Liver (tissue), 9 donors: ENCODE data around the gene SPRR4. TPM values are rescaled to one million over a fixed set of nuclear protein-coding genes. Genes with fewer than 3 reads are reported as not detected.

Experiments
- DNase-seq: peaks from one replicate; pipeline ENCODE4 v3.0.0-alpha.2; 2017; ENCODE audit warnings: low spot score
- H3K27ac ChIP-seq, 2 donors: one replicate each; pipeline ENCODE4 v1.7.0; 2013; ENCODE audit warnings: inconsistent platforms in 2 of 2, low read length in 2 of 2, control low read depth in 1 of 2, low read depth in 1 of 2, mild to moderate bottlenecking in 1 of 2
- H3K27me3 ChIP-seq, 4 donors: one replicate each; pipeline versions ENCODE4 v1.6.1 to v1.7.0; 2013; ENCODE audit warnings: low read length in 3 of 4, inconsistent platforms in 1 of 4, mild to moderate bottlenecking in 1 of 4, moderate library complexity in 1 of 4; ENCODE audit not compliant: control insufficient read depth in 4 of 4, insufficient read depth in 4 of 4
- H3K36me3 ChIP-seq, 4 donors: one replicate each; pipeline versions ENCODE4 v1.6.1 to v1.7.0; 2013; ENCODE audit warnings: low read length in 3 of 4, mild to moderate bottlenecking in 3 of 4, low read depth in 1 of 4, moderate library complexity in 1 of 4; ENCODE audit not compliant: control insufficient read depth in 4 of 4, insufficient read depth in 3 of 4
- H3K4me1 ChIP-seq, 4 donors: one replicate each; pipeline versions ENCODE4 v1.6.1 to v1.7.0; 2013; ENCODE audit warnings: low read length in 3 of 4, mild to moderate bottlenecking in 3 of 4, moderate library complexity in 1 of 4; ENCODE audit not compliant: control insufficient read depth in 4 of 4, insufficient read depth in 4 of 4
- H3K4me3 ChIP-seq, 3 donors: one replicate each; pipeline versions ENCODE4 v1.6.1 to v1.7.0; 2013; ENCODE audit warnings: low read length in 3 of 3, control low read depth in 1 of 3, low read depth in 1 of 3, mild to moderate bottlenecking in 1 of 3
- H3K9ac ChIP-seq, 2 donors: one replicate each; pipeline ENCODE4 v1.7.0; 2013; ENCODE audit warnings: low read length in 2 of 2, mild to moderate bottlenecking in 2 of 2, moderate library complexity in 2 of 2, control low read depth in 1 of 2, low read depth in 1 of 2
- H3K9me3 ChIP-seq, 4 donors: one replicate each; pipeline versions ENCODE4 v1.6.1 to v1.7.0; 2013; ENCODE audit warnings: low read length in 3 of 4; ENCODE audit not compliant: control insufficient read depth in 4 of 4
- ATF3 ChIP-seq: IDR thresholded peaks from 2 replicates; pipeline ENCODE4 v1.6.1; 2016; ENCODE audit warnings: antibody characterized with exemption
- CTCF ChIP-seq: fragments of 150-350 bp; IDR thresholded peaks from 2 replicates; pipeline ENCODE4 v1.5.1; 2017; ENCODE audit warnings: improper control_type of control experiment, low read depth, low read length; ENCODE audit not compliant: missing input control
- EGR1 ChIP-seq, 2 donors: IDR thresholded peaks; 2 replicates each; pipeline ENCODE4 v1.6.1; 2016 to 2018; ENCODE audit warnings: antibody characterized with exemption in 2 of 2, low read depth in 2 of 2
- FOXA1 ChIP-seq: IDR thresholded peaks from 2 replicates; pipeline ENCODE4 v1.6.1; 2016; ENCODE audit warnings: antibody characterized with exemption
- FOXA2 ChIP-seq: IDR thresholded peaks from 2 replicates; pipeline ENCODE4 v1.6.1; 2016; ENCODE audit warnings: antibody characterized with exemption
- GABPA ChIP-seq, 2 donors: IDR thresholded peaks in 1 of 2; conservative IDR thresholded peaks in 1 of 2; 2 replicates each; pipeline ENCODE4 v1.6.1; 2016; ENCODE audit warnings: antibody characterized with exemption in 2 of 2, mild to moderate bottlenecking in 1 of 2, moderate library complexity in 1 of 2
- HNF4A ChIP-seq, 2 donors: conservative IDR thresholded peaks; 2 replicates each; pipeline ENCODE4 v1.6.1; 2016; ENCODE audit warnings: antibody characterized with exemption in 2 of 2, mild to moderate bottlenecking in 2 of 2
- HNF4G ChIP-seq: IDR thresholded peaks from 2 replicates; pipeline ENCODE4 v1.6.1; 2016; ENCODE audit warnings: antibody characterized with exemption
- JUND ChIP-seq, 2 donors: IDR thresholded peaks; 2 replicates each; pipeline ENCODE4 v1.6.1; 2016; ENCODE audit warnings: antibody characterized with exemption in 2 of 2
- MAX ChIP-seq: IDR thresholded peaks from 2 replicates; pipeline ENCODE4 v1.6.1; 2016; ENCODE audit warnings: antibody characterized with exemption
- NR2F2 ChIP-seq: IDR thresholded peaks from 2 replicates; pipeline ENCODE4 v1.6.1; 2016; ENCODE audit warnings: antibody characterized with exemption
- RAD21 ChIP-seq, 2 donors: IDR thresholded peaks; 2 replicates each; pipeline ENCODE4 v1.6.1; 2016; ENCODE audit warnings: antibody characterized with exemption in 2 of 2, mild to moderate bottlenecking in 2 of 2
- REST ChIP-seq: IDR thresholded peaks from 2 replicates; pipeline ENCODE4 v1.6.1; 2016; ENCODE audit warnings: antibody characterized with exemption, mild to moderate bottlenecking
- RXRA ChIP-seq, 2 donors: IDR thresholded peaks; 2 replicates each; pipeline ENCODE4 v1.6.1; 2017 to 2018; ENCODE audit warnings: antibody characterized with exemption in 2 of 2, mild to moderate bottlenecking in 1 of 2
- SP1 ChIP-seq: IDR thresholded peaks from 2 replicates; pipeline ENCODE4 v1.6.1; 2018; ENCODE audit warnings: antibody characterized with exemption, mild to moderate bottlenecking
- TAF1 ChIP-seq: conservative IDR thresholded peaks from 2 replicates; pipeline ENCODE4 v1.6.1; 2016; ENCODE audit warnings: antibody characterized with exemption, mild to moderate bottlenecking
- YY1 ChIP-seq: IDR thresholded peaks from 2 replicates; pipeline ENCODE4 v1.6.1; 2016; ENCODE audit warnings: antibody characterized with exemption, mild to moderate bottlenecking
- ZBTB33 ChIP-seq: IDR thresholded peaks from 2 replicates; pipeline ENCODE4 v1.6.1; 2016; ENCODE audit warnings: antibody characterized with exemption
- WGBS: extraction: QIAGEN DNeasy Blood & Tissue Kit; methylation state at CpG from one replicate; pipeline ENCODE4 v1.1.7; 2013; 5-methylcytosine and 5-hydroxymethylcytosine counted together
- polyA plus RNA-seq, 2 donors: library from polyadenylated mRNA; stranded (reverse) in 1 of 2; unstranded in 1 of 2; fragments of 200-250 nt in 1 of 2; fragments of >200 nt in 1 of 2; fragmentation: Nextera tagmentation in 1 of 2; extraction: Ambion mirVana in 1 of 2; gene quantifications; one replicate each; pipeline versions ENCODE4 v1.2.1 to v1.2.3, GENCODE V29; 2013 to 2015
- total RNA-seq, 2 donors: library from RNA; depleted of rRNA; stranded (reverse); fragments of >200 nt; gene quantifications; one replicate each; pipeline ENCODE4 v1.2.3, GENCODE V29; 2014
- donor health status: healthy.
- donor health status: healthy.
- donor health status: healthy.
- donor health status: healthy.
- donor health status: healthy.

SPRR4 gene
- total and polyA plus RNA-seq, 4 donors, result not detected

GRCh38 chr1:152999818-153000217 is 29.4 kb downstream of the SPRR4 start:
- H3K9me3 ChIP-seq, result no peaks in the 10 kb centered on the region
- no peaks in the 10 kb centered on the region for H3K36me3 ChIP-seq
- 67% methylated on average over 6 of the region's 6 CpGs for WGBS
- H3K9ac ChIP-seq, result no peak overlapping the region
- no peak overlapping the region for H3K27ac ChIP-seq
- H3K4me3 ChIP-seq, result no peak overlapping the region
- no peaks in the 10 kb centered on the region for H3K4me1 ChIP-seq
- TF ChIP-seq SP1, result no peak
- no peak for TF ChIP-seq TAF1
- no peak for TF ChIP-seq REST
- TF ChIP-seq MAX, result no peak
- no peak for TF ChIP-seq FOXA2
- TF ChIP-seq RAD21 (IDR thresholded peaks at IDR 0.05), result no peak
- TF ChIP-seq CTCF, result no peak
- no peak for TF ChIP-seq YY1
- TF ChIP-seq HNF4G, result no peak
- no peak for DNase-seq
- H3K27me3 ChIP-seq, result no peaks in the 10 kb centered on the region

- H3K27ac ChIP-seq, result no peak overlapping the region
- no peaks in the 10 kb centered on the region for H3K27me3 ChIP-seq
- no peak overlapping the region for H3K9ac ChIP-seq
- WGBS, result 97% methylated on average over 1 of the region's 1 CpG
- no peak for DNase-seq
- TF ChIP-seq TAF1 (no peak), ZBTB33 (no peak), NR2F2 (no peak), JUND (IDR thresholded peaks at IDR 0.05) (no peak), ATF3 (no peak), HNF4G (no peak), YY1 (no peak), FOXA1 (no peak), HNF4A (conservative IDR thresholded peaks at IDR 0.05) (no peak), GABPA (IDR thresholded peaks at IDR 0.05 in 1 of 2, conservative IDR thresholded peaks at IDR 0.05 in 1 of 2) (no peak), RAD21 (IDR thresholded peaks at IDR 0.05) (no peak), REST (no peak), CTCF (no peak), MAX (no peak), SP1 (no peak), EGR1 (IDR thresholded peaks at IDR 0.05; ENCODE audit: low read depth in 2 of 2) (no peak), RXRA (IDR thresholded peaks at IDR 0.05) (no peak), FOXA2 (no peak)
- no peaks in the 10 kb centered on the region for H3K9me3 ChIP-seq
- H3K4me1 ChIP-seq, result no peaks in the 10 kb centered on the region
- no peak overlapping the region for H3K4me3 ChIP-seq
- H3K36me3 ChIP-seq, result no peaks in the 10 kb centered on the region
Observed at GRCh38 chr1:153000294-153000693, 29.8 kb downstream of the SPRR4 start.
